Measurements from ENCODE around the gene CASK.

DNA sequence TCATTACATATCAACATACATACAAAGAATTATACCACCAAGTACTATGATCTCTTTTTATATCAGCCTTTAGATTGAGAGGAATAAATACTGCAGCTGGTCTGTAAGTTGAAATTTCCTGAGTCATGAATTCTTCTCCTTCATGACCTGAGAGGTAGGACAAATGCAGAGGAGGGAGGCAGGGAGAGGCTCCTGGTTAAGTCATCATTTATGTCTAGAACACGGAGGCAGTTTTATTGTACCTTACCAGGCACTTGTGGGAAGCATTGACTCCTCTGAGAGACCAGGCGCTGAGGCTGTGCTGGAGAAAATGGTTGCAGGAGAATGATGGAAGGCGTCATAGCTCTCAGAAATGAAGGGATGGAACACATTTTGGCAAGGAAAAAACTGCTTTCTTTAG lies 12.5 kb upstream of the CASK start:
- TF ChIP-seq, protein P1, sequence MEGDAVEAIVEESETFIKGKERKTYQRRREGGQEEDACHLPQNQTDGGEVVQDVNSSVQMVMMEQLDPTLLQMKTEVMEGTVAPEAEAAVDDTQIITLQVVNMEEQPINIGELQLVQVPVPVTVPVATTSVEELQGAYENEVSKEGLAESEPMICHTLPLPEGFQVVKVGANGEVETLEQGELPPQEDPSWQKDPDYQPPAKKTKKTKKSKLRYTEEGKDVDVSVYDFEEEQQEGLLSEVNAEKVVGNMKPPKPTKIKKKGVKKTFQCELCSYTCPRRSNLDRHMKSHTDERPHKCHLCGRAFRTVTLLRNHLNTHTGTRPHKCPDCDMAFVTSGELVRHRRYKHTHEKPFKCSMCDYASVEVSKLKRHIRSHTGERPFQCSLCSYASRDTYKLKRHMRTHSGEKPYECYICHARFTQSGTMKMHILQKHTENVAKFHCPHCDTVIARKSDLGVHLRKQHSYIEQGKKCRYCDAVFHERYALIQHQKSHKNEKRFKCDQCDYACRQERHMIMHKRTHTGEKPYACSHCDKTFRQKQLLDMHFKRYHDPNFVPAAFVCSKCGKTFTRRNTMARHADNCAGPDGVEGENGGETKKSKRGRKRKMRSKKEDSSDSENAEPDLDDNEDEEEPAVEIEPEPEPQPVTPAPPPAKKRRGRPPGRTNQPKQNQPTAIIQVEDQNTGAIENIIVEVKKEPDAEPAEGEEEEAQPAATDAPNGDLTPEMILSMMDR (IDR thresholded peaks at IDR 0.05; ENCODE audit: low read length): no peak
- TF ChIP-seq EZH2 (optimal IDR thresholded peaks at IDR 0.05; ENCODE audit: low read depth, low read length): no peak
